Body of pancreas (tissue), 4 donors: Measurements from ENCODE around the gene FAM149A.

ENCODE experiments used
- POLR2A ChIP-seq, 3 donors: fragments of 450-650 bp; IDR thresholded peaks; one replicate each; pipeline ENCODE4 v1.6.1; 2016; ENCODE audit warnings: antibody characterized with exemption in 3 of 3, mild to moderate bottlenecking in 2 of 3
- TF ChIP-seq, protein P1 (sequence below), 7 experiments: fragments of 450-650 bp in 4 of 7; fragments of 200-600 bp in 3 of 7; sonication (generic) in 3 of 7; IDR thresholded peaks; one replicate each; pipeline ENCODE4 v1.5.1; 2016 to 2019; ENCODE audit warnings: antibody characterized with exemption in 7 of 7

DNA sequence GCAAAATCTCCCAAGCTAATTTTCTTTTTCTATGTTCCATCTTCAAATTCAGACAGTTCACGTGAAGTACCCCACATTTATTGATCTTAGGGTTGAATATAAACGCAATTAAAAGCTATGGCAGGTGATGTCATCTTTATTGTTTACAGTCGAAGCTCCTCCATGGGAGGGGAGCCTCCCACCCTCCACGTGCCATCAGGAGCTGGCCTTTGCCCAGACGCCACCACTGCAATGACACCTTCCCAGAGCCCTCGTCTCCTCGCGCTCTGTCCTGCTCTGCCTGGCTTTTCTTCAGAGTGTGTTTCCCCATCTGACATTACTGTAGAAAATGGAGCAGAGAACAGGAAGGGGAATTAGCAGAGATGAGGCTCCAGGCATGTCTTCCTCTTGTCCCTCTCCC, 68.0 kb downstream of the FAM149A start:
- no peak for TF ChIP-seq POLR2A (IDR thresholded peaks at IDR 0.05)
- TF ChIP-seq, protein P1, sequence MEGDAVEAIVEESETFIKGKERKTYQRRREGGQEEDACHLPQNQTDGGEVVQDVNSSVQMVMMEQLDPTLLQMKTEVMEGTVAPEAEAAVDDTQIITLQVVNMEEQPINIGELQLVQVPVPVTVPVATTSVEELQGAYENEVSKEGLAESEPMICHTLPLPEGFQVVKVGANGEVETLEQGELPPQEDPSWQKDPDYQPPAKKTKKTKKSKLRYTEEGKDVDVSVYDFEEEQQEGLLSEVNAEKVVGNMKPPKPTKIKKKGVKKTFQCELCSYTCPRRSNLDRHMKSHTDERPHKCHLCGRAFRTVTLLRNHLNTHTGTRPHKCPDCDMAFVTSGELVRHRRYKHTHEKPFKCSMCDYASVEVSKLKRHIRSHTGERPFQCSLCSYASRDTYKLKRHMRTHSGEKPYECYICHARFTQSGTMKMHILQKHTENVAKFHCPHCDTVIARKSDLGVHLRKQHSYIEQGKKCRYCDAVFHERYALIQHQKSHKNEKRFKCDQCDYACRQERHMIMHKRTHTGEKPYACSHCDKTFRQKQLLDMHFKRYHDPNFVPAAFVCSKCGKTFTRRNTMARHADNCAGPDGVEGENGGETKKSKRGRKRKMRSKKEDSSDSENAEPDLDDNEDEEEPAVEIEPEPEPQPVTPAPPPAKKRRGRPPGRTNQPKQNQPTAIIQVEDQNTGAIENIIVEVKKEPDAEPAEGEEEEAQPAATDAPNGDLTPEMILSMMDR (IDR thresholded peaks at IDR 0.05): no peak
